Sigmoid colon (tissue), 4 donors: Measurements from ENCODE around the gene VGF.

Source experiments
- EP300 ChIP-seq, 4 donors: sonication (generic); formaldehyde crosslinking; IDR thresholded peaks; one replicate each; pipeline ENCODE4 v1.6.1; 2017; ENCODE audit warnings: antibody characterized with exemption in 4 of 4
- POLR2A ChIP-seq, 2 donors: fragments of 450-650 bp; IDR thresholded peaks; one replicate each; pipeline ENCODE4 v1.6.1; 2016; ENCODE audit warnings: antibody characterized with exemption in 2 of 2, mild to moderate bottlenecking in 2 of 2, moderate library complexity in 2 of 2
- POLR2AphosphoS5 ChIP-seq, 4 donors: sonication (generic); formaldehyde crosslinking; IDR thresholded peaks; one replicate each; pipeline ENCODE4 v1.6.1; 2017; ENCODE audit warnings: antibody characterized with exemption in 4 of 4
- TF ChIP-seq, protein P1 (sequence below), 4 experiments: fragments of 450-650 bp in 3 of 4; fragments of 200-600 bp in 1 of 4; IDR thresholded peaks; one replicate each; pipeline ENCODE4 v1.5.1; 2016 to 2019; ENCODE audit warnings: antibody characterized with exemption in 4 of 4, mild to moderate bottlenecking in 3 of 4, moderate library complexity in 2 of 4

DNA sequence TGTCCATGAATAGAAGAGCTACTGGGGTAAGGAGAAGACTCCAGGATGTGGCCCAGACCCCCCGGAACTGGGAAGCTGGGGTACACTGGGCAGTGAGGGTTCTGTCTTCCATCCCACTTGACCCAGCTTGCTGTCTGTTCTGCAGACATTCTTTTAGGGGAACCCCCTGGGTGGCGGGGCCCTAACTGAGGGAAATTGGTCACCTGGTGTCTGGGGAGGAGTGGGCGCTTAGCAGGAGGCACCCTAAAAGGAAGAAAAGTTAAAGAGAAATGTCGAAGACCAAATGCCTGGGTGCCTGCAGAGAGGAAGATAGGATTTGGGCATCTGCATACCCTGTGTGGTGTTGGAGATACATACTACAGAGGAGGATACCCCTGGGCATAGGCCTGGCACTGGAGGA lies 10.1 kb downstream of the VGF start:
- TF ChIP-seq, protein P1, sequence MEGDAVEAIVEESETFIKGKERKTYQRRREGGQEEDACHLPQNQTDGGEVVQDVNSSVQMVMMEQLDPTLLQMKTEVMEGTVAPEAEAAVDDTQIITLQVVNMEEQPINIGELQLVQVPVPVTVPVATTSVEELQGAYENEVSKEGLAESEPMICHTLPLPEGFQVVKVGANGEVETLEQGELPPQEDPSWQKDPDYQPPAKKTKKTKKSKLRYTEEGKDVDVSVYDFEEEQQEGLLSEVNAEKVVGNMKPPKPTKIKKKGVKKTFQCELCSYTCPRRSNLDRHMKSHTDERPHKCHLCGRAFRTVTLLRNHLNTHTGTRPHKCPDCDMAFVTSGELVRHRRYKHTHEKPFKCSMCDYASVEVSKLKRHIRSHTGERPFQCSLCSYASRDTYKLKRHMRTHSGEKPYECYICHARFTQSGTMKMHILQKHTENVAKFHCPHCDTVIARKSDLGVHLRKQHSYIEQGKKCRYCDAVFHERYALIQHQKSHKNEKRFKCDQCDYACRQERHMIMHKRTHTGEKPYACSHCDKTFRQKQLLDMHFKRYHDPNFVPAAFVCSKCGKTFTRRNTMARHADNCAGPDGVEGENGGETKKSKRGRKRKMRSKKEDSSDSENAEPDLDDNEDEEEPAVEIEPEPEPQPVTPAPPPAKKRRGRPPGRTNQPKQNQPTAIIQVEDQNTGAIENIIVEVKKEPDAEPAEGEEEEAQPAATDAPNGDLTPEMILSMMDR (IDR thresholded peaks at IDR 0.05): no peak
- TF ChIP-seq POLR2A (IDR thresholded peaks at IDR 0.05): no peak
- no peak for TF ChIP-seq POLR2AphosphoS5 (IDR thresholded peaks at IDR 0.05)
- TF ChIP-seq EP300 (IDR thresholded peaks at IDR 0.05): no peak
